ENCODE data around the gene CD300LB.
"Not testable (repeated sequence)": the region's sequence is repeated elsewhere in the genome, so short reads cannot be mapped to it uniquely, and the experiment has no call there.

Gene CD300LB

DNA sequence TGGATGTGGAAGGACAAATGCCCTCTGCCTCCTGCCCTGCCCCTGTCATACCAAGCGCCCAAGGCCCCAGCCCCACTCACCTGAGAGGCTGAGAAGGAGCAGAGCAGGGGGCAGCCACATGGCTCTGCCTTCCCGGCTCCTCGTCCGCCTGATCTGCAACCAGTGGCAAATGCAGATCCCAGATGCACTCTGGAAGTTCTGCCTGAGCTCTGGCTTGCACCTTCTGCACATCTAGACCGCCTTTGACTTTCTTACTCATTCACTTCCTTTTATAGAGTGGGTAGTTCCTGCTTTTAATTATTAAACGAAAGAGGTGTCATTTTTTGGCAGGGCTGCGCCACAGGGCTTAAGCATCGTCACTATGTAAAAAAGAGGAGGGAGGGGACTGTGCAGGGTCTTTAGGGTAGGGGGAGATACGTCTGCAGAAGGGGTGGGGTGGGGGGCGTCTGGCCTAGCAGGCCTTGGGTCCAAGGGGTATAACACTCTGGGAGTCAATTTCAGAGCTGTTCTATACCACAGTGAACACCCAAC is at the start of gene CD300LB:
CD300LB (minus strand) TSS at position 245 of the 531 bp plus-strand sequence; CDS start at position 120, 125 bp downstream.
- H3K27ac Mint-ChIP-seq = no peak within 1 kb of the TSS
- peaks cover 9% of the 10 kb centered on the region for H3K27me3 Mint-ChIP-seq
- no peaks in the 10 kb centered on the region for H3K36me3 Mint-ChIP-seq
- peaks cover 5% of the 10 kb centered on the region for H3K4me1 Mint-ChIP-seq (ENCODE audit: low read depth)
- no peaks in the 10 kb centered on the region for H3K9me3 Mint-ChIP-seq (ENCODE audit: low read depth)
- H3K4me3 Mint-ChIP-seq = no peak within 1 kb of the TSS

- H3K27me3 Mint-ChIP-seq = no peaks in the 10 kb centered on the region
- no peaks in the 10 kb centered on the region for H3K36me3 Mint-ChIP-seq
- H3K4me1 Mint-ChIP-seq (ENCODE audit: low read depth) = peaks cover 19% of the 10 kb centered on the region
- H3K9me3 Mint-ChIP-seq (ENCODE audit: low read depth) = peaks cover 3% of the 10 kb centered on the region
- H3K4me3 Mint-ChIP-seq = no peak overlapping the region
- H3K27ac Mint-ChIP-seq = no peak overlapping the region
Measured at GRCh38 chr17:74579900-74580299, 48.6 kb upstream of the CD300LB start.

GRCh38 chr17:74578979-74579378 is 47.7 kb upstream of the CD300LB start:
- Mint-ChIP-seq H3K27me3 (no peaks in the 10 kb centered on the region), H3K9me3 (ENCODE audit: low read depth) (no peaks in the 10 kb centered on the region), H3K4me3 (no peak overlapping the region), H3K27ac (no peak overlapping the region), H3K36me3 (no peaks in the 10 kb centered on the region), H3K4me1 (ENCODE audit: low read depth) (peaks cover 19% of the 10 kb centered on the region)

DNA sequence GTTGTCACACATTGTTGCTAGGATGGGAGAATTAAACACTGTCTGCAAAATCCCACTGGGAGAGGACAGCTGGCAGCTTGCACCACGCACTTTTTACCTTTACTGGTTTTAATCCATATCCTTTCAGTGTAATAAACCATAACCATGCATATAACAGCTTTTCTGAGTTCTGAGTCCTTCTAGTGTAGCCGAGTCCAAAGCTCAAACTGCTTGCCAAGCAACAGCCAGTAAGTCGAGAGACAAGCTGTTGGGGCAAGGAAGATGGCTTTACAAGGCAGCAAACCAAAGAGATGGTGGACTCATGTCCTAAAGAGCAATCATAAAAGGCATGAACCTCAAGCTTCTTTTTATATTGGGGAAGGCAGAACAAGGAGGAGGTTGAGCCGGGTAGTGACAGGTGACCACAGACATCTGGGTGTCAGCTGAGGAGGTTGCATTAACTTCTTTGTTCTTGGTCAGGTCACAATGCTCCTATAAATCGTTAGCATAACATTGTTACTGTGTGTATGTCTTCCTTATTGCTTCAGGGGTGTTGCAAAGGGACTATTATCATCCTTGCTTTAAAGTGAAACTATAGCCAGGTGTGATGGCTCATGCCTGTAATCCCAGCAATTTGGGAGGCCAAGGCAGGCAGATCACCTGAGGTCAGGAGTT is 43.3 kb upstream of the CD300LB start:
- peaks cover 11% of the 10 kb centered on the region for H3K4me1 Mint-ChIP-seq (ENCODE audit: low read depth)
- no peak overlapping the region for H3K27ac Mint-ChIP-seq
- no peaks in the 10 kb centered on the region for H3K36me3 Mint-ChIP-seq
- no peaks in the 10 kb centered on the region for H3K9me3 Mint-ChIP-seq (ENCODE audit: low read depth)
- H3K4me3 Mint-ChIP-seq = no peak overlapping the region
- H3K27me3 Mint-ChIP-seq = peaks cover 4% of the 10 kb centered on the region

GRCh38 chr17:74573635-74574034 is 42.4 kb upstream of the CD300LB start:
- H3K4me3 Mint-ChIP-seq; H3K9me3 Mint-ChIP-seq (ENCODE audit: low read depth); H3K36me3 Mint-ChIP-seq; H3K27me3 Mint-ChIP-seq; H3K27ac Mint-ChIP-seq; H3K4me1 Mint-ChIP-seq (ENCODE audit: low read depth): not testable (repeated sequence)

DNA sequence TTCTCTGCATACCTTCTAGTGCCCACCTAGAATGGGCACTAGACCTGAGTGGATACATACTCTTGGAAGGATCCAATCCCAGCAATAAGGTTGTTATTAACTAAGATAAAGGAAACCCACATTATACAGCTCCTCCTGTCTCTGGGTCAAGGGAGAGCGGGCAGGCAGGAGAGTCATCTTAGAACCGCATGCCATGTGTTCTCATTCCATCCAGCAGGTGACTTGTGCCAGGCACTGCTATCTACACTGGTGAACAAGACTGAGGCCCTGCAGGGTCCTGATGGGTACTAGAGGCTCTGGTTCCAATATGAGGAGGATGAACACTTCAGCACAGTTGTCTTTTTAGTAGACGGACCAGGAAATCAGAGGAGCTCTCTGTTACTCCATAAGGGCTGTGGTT is 41.9 kb upstream of the CD300LB start:
- Mint-ChIP-seq H3K4me3 (no peak overlapping the region), H3K9me3 (ENCODE audit: low read depth) (no peaks in the 10 kb centered on the region), H3K4me1 (ENCODE audit: low read depth) (peaks cover 12% of the 10 kb centered on the region), H3K27ac (no peak overlapping the region), H3K27me3 (peaks cover 12% of the 10 kb centered on the region), H3K36me3 (no peaks in the 10 kb centered on the region)

DNA sequence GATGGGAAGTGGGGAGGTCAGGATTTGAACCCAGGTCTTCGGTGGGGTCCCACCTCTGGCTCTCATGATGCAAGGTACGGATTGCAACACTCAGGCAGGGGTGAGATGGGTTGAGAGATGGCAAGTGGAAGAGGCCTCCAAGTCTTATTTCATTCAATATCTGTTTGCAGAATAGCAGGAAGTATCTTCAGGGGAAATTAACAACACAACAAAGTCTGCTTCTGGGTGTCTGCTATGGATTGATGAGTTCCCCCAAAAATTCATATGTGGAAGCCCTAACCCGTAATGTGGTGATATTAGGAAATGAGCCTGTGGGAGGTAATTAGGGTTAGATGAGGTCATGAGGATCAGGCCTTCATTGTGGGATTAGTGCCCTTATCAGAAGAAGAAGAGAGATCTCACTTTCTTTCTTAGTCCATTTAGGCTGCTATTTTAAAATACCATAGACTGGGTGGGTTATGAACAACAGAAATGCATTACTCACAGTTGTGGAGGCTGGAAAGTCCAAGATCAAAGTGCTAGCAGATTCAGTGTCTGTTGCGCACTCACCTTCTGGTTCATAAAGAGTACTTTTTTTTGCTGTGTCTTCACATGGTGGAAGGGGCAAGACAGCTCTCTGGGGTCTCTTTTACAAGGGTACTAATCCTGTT is 40.5 kb upstream of the CD300LB start:
- no peaks in the 10 kb centered on the region for H3K9me3 Mint-ChIP-seq (ENCODE audit: low read depth)
- H3K36me3 Mint-ChIP-seq = no peaks in the 10 kb centered on the region
- H3K4me3 Mint-ChIP-seq = no peak overlapping the region
- H3K4me1 Mint-ChIP-seq (ENCODE audit: low read depth) = peaks cover 12% of the 10 kb centered on the region
- no peak overlapping the region for H3K27ac Mint-ChIP-seq
- peaks cover 14% of the 10 kb centered on the region for H3K27me3 Mint-ChIP-seq

- no peaks in the 10 kb centered on the region for H3K9me3 Mint-ChIP-seq (ENCODE audit: low read depth)
- peaks cover 12% of the 10 kb centered on the region for H3K4me1 Mint-ChIP-seq (ENCODE audit: low read depth)
- no peaks in the 10 kb centered on the region for H3K36me3 Mint-ChIP-seq
- no peak overlapping the region for H3K27ac Mint-ChIP-seq
- peaks cover 15% of the 10 kb centered on the region for H3K27me3 Mint-ChIP-seq
- no peak overlapping the region for H3K4me3 Mint-ChIP-seq
Measured at GRCh38 chr17:74569020-74570003, 38.0 kb upstream of the CD300LB start.

GRCh38 chr17:74568106-74568873 is 37.0 kb upstream of the CD300LB start:
- Mint-ChIP-seq H3K27me3 (peaks cover 17% of the 10 kb centered on the region), H3K27ac (no peak overlapping the region), H3K36me3 (no peaks in the 10 kb centered on the region), H3K4me1 (ENCODE audit: low read depth) (peaks cover 12% of the 10 kb centered on the region), H3K4me3 (no peak overlapping the region), H3K9me3 (ENCODE audit: low read depth) (no peaks in the 10 kb centered on the region)

- H3K27me3 Mint-ChIP-seq = peaks cover 17% of the 10 kb centered on the region
- no peaks in the 10 kb centered on the region for H3K9me3 Mint-ChIP-seq (ENCODE audit: low read depth)
Measured at GRCh38 chr17:74567397-74567796, 36.1 kb upstream of the CD300LB start, which contains the start of gene CD300H. TSS of gene CD300H (minus strand) at chr17:74567509.

DNA sequence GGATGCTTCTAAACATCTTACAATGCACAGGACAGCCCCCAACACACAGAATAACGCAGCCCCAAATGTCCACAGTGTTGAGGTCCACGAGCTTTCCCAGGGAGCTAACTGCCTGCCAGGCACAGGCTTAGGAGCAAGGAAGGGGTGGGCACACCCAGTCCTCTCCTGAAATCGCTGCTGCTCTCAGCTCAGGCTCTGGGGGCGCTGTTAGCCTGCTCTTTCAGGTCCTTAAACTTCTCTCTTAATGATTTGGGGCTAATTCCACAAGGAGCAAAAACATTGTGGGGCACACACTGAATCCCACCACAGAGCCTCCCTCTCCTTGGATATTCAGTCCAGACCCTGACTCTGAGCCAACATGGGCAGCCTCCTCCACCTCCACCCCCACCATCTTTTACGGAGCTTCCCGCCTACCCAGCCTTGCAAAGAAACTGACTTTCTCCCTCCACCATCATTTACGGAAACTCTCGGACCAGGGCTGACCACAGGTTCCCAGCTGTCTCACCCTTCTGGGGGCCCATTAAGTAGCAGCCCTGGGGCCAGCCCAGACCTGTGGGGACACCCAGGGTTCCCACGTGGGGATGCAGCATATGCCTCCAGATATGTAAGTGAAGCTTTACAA is 35.0 kb upstream of the CD300LB start:
- Mint-ChIP-seq H3K27me3 (peaks cover 17% of the 10 kb centered on the region), H3K4me1 (ENCODE audit: low read depth) (peaks cover 12% of the 10 kb centered on the region), H3K36me3 (no peaks in the 10 kb centered on the region), H3K27ac (no peak overlapping the region), H3K9me3 (ENCODE audit: low read depth) (no peaks in the 10 kb centered on the region), H3K4me3 (no peak overlapping the region)

More at GRCh38 chr17:74567397-74567796, 36.1 kb upstream of the CD300LB start, which contains the start of gene CD300H:
- Mint-ChIP-seq H3K4me1 (ENCODE audit: low read depth) (peaks cover 12% of the 10 kb centered on the region), H3K4me3 (no peak within 1 kb of the TSS), H3K27ac (no peak within 1 kb of the TSS), H3K36me3 (no peaks in the 10 kb centered on the region)

- Mint-ChIP-seq H3K4me3 (no peak overlapping the region), H3K27me3 (peaks cover 14% of the 10 kb centered on the region), H3K9me3 (ENCODE audit: low read depth) (no peaks in the 10 kb centered on the region), H3K36me3 (no peaks in the 10 kb centered on the region), H3K4me1 (ENCODE audit: low read depth) (peaks cover 12% of the 10 kb centered on the region), H3K27ac (no peak overlapping the region)
Measured at GRCh38 chr17:74565126-74565525, 33.9 kb upstream of the CD300LB start.

- no peaks in the 10 kb centered on the region for H3K36me3 Mint-ChIP-seq
- H3K27ac Mint-ChIP-seq = no peak overlapping the region
- H3K9me3 Mint-ChIP-seq (ENCODE audit: low read depth) = no peaks in the 10 kb centered on the region
- no peak overlapping the region for H3K4me3 Mint-ChIP-seq
- H3K27me3 Mint-ChIP-seq = peaks cover 7% of the 10 kb centered on the region
- H3K4me1 Mint-ChIP-seq (ENCODE audit: low read depth) = peaks cover 13% of the 10 kb centered on the region
Measured at GRCh38 chr17:74563358-74563757, 32.1 kb upstream of the CD300LB start.

- Mint-ChIP-seq H3K4me3 (no peak overlapping the region), H3K27ac (no peak overlapping the region)
Measured at GRCh38 chr17:74561586-74561985, 30.3 kb upstream of the CD300LB start.

More at GRCh38 chr17:74561586-74561985, 30.3 kb upstream of the CD300LB start:
- H3K36me3 Mint-ChIP-seq = no peaks in the 10 kb centered on the region
- H3K27me3 Mint-ChIP-seq = peaks cover 3% of the 10 kb centered on the region
- H3K4me1 Mint-ChIP-seq (ENCODE audit: low read depth) = peaks cover 16% of the 10 kb centered on the region
- no peaks in the 10 kb centered on the region for H3K9me3 Mint-ChIP-seq (ENCODE audit: low read depth)

Data from activated naive CD8-positive, alpha-beta T cell (primary cell).